GM18873 (cell line): ENCODE data around the gene LGI1.

Source experiments
- ATAC-seq: cut with Tn5 transposase; IDR thresholded peaks from one replicate; pipeline ENCODE4 v1.9.1; 2021; ENCODE audit warnings: mild to moderate bottlenecking, moderate library complexity, moderate number of reproducible peaks; ENCODE audit not compliant: unreplicated experiment, low FRiP score

LGI1 gene

GRCh38 chr10:93757801-93758507 is at the start of gene LGI1:
Gene LGI1, plus strand, starts transcription at chr10:93757936. Its CDS starts 209 bp downstream, at chr10:93758145.
- no peak for ATAC-seq

GRCh38 chr10:93710333-93710909 is 47.3 kb upstream of the LGI1 start:
- ATAC-seq: no peak

GRCh38 chr10:93711891-93712290 is 45.8 kb upstream of the LGI1 start:
- ATAC-seq: no peak

- ATAC-seq: no peak
Measured at GRCh38 chr10:93712593-93712992, 45.1 kb upstream of the LGI1 start.

GRCh38 chr10:93715345-93715744 is 42.4 kb upstream of the LGI1 start:
- peak; percentile 95 for ATAC-seq

GRCh38 chr10:93716766-93717165 is 41.0 kb upstream of the LGI1 start:
- ATAC-seq: no peak

- no peak for ATAC-seq
Measured at GRCh38 chr10:93718937-93719725, 38.6 kb upstream of the LGI1 start.

GRCh38 chr10:93719901-93720300 is 37.8 kb upstream of the LGI1 start:
- no peak for ATAC-seq

GRCh38 chr10:93722550-93722949 is 35.2 kb upstream of the LGI1 start:
- ATAC-seq: no peak

GRCh38 chr10:93723153-93723552 is 34.6 kb upstream of the LGI1 start:
- no peak for ATAC-seq

GRCh38 chr10:93726024-93726423 is 31.7 kb upstream of the LGI1 start:
- ATAC-seq: no peak

GRCh38 chr10:93741367-93741766 is 16.4 kb upstream of the LGI1 start:
- no peak for ATAC-seq

- no peak for ATAC-seq
Measured at GRCh38 chr10:93742633-93743349, 14.9 kb upstream of the LGI1 start.

GRCh38 chr10:93745408-93746065 is 12.2 kb upstream of the LGI1 start:
- ATAC-seq: no peak

- no peak for ATAC-seq
Measured at GRCh38 chr10:93746844-93747284, 10.9 kb upstream of the LGI1 start.

GRCh38 chr10:93749218-93749799 is 8.4 kb upstream of the LGI1 start:
- no peak for ATAC-seq

GRCh38 chr10:93751124-93751523 is 6.6 kb upstream of the LGI1 start:
- no peak for ATAC-seq

- no peak for ATAC-seq
Measured at GRCh38 chr10:93751832-93752231, 5.9 kb upstream of the LGI1 start.

GRCh38 chr10:93752761-93753160 is 5.0 kb upstream of the LGI1 start:
- ATAC-seq: no peak
